ENCODE measurements around the gene RAET1G.
A peak's percentile ranks its signal among the peaks of the same experiment; 100 is the strongest.
"Not testable (repeated sequence)": the region's sequence is repeated elsewhere in the genome, so short reads cannot be mapped to it uniquely, and the experiment has no call there.

RAET1G gene

GRCh38 chr6:149933461-149933860 is 10.5 kb upstream of the RAET1G start:
- DNase-seq: no peak

DNA sequence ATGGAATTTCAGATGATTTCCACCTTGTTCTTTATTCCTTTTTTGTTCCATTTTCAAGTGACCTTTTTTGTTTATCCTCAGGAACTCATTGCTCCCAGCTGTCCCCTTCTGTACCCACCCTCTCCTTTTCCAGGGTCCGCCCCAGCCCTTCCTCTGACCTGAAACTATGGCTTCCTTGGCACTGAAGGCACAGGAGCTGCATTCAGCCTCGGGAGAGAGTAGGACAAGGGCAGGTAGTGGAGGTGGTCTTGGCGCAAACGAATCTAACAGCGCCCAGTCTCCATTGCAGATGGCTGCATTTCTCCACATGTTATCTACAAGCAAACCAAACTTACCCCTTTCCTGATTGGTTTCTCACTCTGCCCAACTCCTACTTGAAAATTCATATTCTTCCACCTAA is 10.1 kb upstream of the RAET1G start:
- no peak for DNase-seq

- no peak for DNase-seq
Observed at GRCh38 chr6:149931501-149931900, 8.6 kb upstream of the RAET1G start.

DNA sequence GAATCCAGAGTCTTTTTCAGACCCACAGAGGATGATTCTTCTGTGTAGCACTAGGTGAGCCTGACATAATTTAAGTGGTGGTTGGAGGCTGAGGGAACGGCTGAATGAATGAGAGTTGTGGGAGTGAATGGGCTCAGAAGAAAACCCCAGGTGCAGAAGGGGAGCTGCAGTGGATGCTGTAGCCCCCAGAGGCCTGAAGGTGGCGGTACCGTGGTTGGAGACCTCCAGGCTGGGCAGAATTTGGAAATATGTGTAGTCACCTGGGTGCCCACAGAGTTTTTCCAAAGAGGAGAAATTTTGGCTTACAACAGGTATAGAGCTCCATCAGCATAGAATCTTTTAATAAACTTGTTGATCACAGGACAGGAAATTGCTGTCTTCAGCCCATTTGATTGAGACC is 6.5 kb upstream of the RAET1G start:
- DNase-seq: no peak

DNA sequence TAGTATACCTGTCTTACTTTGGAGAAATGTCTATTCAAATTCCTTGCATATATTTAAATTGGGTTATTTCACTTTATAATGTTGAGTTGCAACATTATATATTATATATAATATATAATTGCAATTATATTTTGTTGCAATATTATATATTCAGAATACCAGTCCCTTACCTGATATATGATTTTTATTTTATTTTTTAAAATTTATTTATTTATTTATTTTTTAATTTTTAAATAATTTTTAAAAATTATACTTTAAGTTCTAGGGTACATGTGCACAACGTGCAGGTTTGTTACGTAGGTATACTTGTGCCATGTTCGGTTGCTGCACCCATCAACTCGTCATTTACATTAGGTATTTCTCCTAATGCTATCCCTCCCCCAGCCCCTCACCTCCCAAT is 4.1 kb upstream of the RAET1G start:
- DNase-seq: not testable (repeated sequence)

DNA sequence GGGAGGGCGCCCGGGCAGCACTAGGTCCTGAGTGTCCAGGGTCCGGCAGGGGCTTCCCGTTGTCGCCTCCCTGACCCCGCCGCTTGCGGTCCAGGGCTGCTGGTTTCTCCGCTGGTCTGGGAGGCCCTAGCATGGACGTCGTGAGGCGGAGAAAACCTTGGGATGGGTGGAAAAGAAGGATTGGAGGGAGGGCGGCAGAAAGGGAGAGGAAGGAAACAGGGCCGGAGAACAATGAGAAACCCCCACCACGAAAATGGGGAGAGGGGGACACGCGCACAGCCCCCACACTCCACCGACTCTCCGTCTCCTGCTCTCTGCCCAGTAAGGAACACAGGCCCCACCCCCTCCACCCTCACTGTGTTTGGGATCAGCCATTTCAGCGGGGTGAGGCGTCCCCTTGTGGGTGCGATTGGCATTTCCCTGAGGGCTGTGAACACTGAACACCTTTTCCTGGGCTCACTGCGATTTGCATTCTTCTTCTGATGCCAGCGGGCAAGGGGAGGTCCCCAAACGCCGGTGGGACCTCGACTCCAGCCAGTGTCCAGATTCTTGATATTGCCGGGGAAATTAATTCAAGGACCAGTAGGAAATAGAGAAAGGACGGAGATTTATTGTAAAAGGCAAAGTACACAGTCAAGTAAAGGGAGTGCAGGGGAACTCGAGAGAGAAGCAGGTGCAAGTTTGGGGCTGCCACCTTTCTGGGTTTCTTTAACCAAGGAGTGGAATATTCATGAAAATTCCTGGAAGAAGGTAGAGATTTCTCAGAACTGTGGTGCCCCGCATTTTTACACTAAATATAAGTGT is 3.3 kb upstream of the RAET1G start:
- DNase-seq: peak; percentile 49

- no peak for DNase-seq
Observed at GRCh38 chr6:149925253-149925973, 2.5 kb upstream of the RAET1G start.

- no peak for DNase-seq
Observed at GRCh38 chr6:149924933-149925252, 2.0 kb upstream of the RAET1G start.

- DNase-seq: no peak
Observed at GRCh38 chr6:149924206-149924932, 1.4 kb upstream of the RAET1G start.

DNA sequence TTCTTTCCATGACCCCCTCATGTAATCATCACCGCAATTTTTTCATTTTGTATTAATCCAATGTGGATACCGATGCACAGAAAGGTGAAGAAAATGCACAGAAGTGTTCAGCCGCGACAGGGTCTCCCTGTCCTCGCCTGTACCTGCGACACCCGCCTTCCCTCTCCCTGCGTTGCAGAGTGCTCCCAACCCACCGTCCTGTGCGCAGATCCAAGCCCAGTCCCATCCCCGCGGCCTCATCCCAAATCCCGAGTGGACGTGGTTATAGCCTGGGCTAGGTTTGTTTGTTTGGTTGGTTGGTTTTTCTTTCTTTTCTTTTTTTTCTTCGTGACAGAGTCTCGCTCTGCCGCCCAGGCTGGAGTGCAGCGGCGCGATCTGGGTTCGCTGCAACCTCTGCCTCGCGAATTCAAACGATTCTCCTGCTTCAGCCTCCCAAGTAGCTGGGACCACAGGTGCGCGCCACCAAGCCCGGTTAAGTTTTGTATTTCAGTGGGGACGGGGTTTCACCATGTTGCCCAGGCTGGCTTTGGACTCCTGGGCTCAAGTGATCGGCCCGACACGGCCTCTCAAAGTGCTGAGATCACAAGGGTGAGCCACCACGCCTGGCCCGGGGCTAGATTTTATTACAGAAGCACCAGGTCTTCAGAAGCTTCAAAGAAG is 536 bp upstream of the RAET1G start:
- no peak for DNase-seq

DNA sequence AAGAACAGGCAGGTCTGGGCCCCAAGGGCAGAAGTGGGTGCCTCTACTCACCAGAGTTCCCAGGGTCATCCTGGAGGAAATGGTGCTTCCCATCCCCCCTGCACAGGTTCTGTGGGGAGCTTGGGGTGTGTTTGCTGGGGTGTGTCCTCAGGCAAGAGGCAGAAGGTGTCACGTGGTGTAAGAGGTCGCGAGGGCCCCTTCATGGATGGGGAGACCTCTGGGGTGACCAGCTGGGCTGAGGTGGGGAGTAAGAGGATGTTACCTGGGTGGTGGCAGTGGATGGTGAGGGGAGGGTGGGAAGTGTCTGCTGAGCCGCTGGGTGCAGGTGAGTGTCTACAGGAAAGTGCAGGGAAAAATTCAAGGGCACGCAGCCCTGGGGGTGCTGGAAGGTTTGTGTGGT is 830 bp downstream of the RAET1G start:
- not testable (repeated sequence) for DNase-seq

GRCh38 chr6:149921361-149921760 is 1.6 kb downstream of the RAET1G start:
- DNase-seq: no peak

DNA sequence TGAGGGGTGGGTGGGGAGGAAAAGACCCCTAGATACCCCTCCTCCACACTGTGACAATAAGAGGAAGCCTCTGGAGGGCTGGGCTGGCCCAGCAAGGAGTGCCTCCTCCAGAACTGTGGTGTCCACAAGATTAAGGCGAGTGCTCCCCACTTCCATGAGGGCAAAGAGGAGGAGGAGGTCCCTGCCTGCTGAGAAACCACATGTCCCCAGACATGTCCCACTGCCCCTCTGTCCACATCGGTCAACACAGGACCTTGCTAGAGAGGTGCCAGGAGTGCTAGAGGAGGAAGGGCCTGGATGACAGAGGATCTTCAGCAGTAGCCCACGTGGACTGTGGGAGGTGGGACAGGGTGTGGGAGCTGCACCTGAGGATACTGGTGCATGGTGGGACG is 3.1 kb downstream of the RAET1G start:
- no peak for DNase-seq

DNA sequence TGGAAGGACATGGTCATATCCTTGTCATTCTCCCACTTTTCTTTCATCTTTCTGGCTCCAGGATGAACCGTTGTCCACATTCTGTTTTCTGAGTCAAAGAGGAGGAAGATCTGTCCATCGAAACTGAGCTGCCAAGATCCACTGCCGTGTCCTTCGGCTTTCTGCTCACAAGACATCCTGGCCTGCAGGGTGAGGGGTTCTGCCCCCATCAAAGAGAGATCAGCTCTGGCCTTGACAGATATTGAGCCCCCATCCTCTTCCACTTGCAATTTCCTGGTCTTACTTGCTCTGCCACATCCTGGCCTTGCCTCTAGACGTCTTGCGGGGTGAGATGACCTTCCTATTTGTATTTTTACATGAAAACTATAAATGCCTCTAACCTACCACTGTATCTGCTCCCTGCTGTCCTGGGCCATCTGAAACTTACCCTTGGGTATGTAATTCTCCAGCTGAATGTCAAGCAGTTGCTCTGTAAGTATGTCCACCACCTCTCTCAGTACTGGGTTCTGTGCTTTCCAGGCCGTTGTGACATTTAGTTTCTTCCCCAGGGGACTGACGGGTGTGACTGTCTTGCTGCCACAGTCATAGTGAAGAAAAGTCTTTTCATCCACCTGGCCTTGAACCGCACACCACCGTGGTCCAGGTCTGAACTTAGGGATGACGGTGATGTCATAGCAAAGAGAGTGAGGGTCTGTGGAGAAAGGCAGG is 3.6 kb downstream of the RAET1G start:
- not testable (repeated sequence) for DNase-seq

DNA sequence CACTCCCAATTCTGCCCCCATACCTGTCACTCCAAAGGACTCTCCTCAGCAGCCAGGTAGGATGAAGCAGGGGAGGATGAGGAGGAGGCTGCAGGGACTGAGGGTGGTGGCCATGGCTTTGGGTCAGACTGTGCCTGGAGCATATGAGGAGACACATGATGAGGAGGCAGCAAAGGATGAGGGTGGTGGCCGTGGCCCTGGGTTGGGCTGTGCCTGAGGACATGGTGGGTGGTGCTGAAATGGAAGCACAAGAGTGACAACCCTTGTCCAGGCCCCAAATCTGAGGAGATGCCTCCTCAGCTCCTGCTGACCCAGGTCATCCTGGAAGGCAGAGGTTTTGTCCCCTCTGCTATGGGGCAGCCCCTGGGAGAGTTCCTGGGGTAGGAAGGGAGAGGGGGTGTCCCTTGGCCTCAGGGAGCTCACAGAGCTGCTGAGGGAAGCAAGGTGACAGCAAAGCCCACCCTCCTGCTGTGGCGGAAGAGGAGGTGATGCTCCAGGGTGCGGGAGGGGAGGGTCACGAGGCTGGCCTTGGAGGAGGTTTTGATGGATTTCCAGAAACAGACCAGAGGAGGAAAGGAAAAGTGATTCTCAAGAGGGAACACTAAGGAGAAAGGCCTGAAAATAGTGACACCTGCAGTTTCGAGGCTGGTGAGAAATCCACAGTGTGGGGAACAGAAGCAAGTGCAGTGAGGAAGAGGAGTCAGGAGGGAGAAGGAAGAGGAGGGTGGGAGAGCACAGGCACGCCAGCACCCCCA is 4.6 kb downstream of the RAET1G start:
- no peak for DNase-seq

DNA sequence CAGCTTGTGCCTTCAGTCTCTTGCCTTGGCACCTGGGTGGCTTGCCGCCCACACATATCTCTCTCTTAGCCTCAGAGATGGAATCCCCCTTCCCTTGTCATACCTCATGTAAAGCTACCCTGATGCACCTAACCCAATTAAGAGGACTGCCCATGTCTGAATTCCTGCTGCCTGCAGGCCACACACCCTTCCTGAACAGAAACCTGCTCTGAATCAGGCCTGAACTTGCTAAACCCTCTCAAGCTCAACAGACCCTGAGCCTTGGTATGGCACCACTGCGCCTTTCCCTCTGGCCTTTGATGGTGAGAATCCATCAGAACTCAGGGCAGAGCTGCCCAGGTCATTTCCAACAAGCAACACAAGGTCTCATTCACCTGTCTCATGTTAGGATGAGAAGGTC is 5.2 kb downstream of the RAET1G start:
- DNase-seq: no peak

DNA sequence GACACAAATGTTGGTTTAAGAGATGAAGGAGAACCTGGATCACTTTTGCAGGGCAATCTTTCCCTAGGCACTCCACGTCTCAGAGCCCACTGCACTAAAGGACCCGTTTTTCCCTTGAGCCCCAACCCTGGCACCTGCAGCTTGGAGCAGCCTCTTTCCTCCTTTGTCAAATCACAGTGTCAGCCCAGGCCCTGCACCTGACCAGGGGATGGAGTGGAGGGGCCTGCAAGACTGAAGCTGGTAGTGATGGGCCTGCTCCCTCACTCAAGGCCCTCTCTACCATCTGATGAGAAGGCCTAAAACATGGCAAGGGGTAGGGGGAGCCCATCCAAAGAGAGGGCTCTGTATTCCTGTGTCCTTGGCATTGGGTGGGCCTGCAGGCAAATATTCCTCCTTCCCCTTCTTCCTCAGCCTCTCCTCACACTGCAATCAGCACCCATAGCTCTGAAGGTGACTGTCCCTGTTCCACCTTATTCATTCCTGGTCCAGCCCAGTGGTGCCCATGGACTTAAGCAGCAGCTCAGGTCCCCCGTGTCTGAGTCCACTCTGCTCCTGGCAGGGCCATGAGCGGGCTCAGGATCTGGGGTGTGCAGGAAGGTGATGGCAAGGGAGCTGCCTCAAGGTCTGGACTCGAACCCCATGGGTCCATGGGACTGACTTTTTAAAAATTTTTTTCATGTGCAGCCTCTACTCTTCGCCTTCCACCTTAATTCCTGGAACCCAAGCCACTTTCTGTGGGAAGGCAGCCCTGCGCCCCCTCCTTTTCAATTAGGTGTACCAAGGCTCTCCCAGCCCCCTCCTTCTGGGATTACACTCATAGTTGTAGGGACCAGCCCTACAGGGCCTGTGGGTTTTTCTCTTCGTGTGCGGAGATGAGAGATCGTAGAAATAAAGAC is 6.7 kb downstream of the RAET1G start:
- no peak for DNase-seq

DNA sequence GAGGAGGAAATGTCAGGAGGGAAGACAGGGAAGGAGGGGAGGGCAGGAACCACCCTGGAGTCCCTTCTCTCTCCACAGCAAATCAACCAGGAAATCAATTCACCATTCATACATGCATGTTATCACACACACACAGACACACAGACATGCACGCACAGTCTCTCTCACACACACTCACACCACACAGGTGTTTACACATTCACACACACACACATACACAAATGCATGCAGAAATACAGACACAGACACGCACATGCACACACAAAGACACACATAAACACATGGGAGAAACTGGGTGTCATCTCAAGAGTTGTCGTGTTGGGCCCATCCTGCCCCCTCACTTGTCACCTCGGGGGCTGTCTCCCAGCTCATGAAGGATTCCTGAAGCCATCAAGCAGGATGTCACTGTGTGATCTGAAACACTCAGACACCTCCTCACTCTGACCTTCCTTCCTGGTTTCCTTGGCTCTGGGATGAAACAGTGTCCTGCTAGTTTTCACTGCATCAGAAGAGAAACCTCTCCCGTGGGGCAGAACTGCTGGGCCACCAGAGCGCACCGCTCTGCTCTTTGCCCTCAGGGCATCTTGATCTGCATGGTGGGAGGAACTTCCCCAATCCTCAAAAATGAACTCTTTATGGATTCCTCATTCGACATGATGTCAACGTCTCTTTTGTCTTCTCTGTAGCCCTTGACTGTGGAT is 9.2 kb downstream of the RAET1G start:
- no peak for DNase-seq

DNA sequence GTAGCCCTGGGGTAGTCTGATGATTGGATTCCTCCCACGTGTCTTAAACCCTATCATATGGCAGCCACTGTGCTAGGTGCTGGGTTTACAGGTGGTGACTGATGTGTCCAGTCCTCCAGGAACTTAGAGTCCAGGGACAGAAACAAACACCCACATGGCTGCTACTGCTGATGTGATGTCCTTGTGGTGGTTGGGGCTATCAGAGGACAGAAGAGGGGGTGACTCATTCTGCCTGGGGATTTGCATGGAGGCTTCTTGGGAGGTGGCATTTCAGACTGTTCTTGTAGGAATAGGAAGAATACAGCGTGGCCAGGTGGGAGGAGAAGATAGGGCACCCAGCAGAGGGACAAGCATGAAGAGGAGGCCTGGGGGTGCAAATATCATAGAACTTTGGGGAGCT is 9.8 kb downstream of the RAET1G start:
- no peak for DNase-seq

DNA sequence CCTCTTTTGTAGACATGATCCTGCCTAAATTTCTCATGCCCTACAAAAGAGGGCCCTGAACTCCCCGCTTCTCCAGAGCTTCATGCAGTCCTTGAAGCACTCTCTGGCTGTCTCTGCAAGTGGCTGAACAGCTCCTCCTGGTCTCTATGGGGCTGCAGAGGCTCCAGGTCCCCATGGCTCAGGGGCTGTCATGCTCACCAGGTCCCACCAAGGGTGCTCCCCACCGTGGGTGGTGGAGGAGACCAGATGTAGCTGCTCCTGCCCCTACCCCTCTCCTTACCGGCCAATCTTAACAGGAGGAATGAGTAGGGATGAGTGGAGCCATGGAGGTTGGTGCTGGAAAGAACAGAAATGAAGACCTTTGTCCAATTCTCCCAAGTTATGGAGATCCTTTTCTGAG is 10.2 kb downstream of the RAET1G start:
- not testable (repeated sequence) for DNase-seq

Measured in effector CD8-positive, alpha-beta T cell (primary cell).